Measurements from ENCODE around the gene PRKAG2. TPM values are rescaled to one million over a fixed set of nuclear protein-coding genes. Genes with fewer than 3 reads are reported as not detected.

PRKAG2 gene
- total and polyA plus RNA-seq, 8 donors: 19.9 to 302 (median 60.9) TPM

DNA sequence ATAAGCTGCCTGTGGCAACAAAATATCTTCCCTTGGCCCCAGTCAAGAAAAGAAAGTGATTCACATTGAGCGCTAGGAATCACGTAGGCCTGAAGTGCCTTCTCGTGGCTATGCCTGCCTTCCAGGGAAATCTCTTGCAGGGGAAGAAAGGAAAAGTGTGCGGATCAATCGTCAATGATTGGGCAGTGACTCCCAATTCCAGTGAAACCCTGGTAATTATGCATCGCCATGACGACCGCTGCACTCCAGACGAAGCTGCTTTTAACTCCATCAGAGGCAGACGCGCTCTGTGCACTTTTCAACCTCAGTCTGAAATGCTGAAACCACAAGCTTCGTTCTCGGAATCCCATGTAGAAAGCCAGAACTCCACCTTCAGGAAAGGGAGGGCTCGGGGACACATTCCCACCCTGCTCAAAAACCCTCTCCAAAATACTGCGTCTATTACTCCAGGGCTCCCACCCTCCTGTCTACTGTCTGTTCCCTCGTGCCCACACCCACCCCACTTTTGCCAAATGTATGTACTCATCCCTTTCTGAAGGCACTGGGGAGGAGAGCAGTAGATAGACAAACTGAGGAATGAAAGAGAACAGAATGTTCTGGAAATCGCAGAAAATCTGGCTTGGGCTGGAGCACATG is 24.2 kb upstream of the PRKAG2 start:
- DNase-seq: peak in 1 of 2 donors; percentile 63
- Histone ChIP-seq H3K27ac (no peak overlapping the region), H3K4me3 (no peak overlapping the region), H3K27me3 (peaks cover 0 to 15% (median 0%) of the 10 kb centered on the region in 3 donors), H3K36me3 (no peaks in the 10 kb centered on the region), H3K9me3 (no peaks in the 10 kb centered on the region), H3K4me1 (peaks cover 0 to 16% (median 8%) of the 10 kb centered on the region in 4 donors)
- intact Hi-C loops (cut with DNase I; ENCODE audit: low total_unique reads): no loop called here
- WGBS, 5 donors: 80 to 88% (median 84%) methylated on average over 17 of the region's 17 CpGs
- TF ChIP-seq POLR2AphosphoS5 (IDR thresholded peaks at IDR 0.05) (no peak), POLR2A (IDR thresholded peaks at IDR 0.05) (no peak), EP300 (IDR thresholded peaks at IDR 0.05) (no peak)

- H3K4me1 ChIP-seq: peaks cover 0 to 20% (median 8%) of the 10 kb centered on the region in 4 donors
- intact Hi-C loops (cut with DNase I; ENCODE audit: low total_unique reads): no loop called here
- H3K4me3 ChIP-seq: no peak overlapping the region
- H3K27me3 ChIP-seq: peaks cover 0 to 15% (median 0%) of the 10 kb centered on the region in 3 donors
- no peak for DNase-seq
- H3K27ac ChIP-seq: no peak overlapping the region
- H3K9me3 ChIP-seq: no peaks in the 10 kb centered on the region
- no peak for TF ChIP-seq POLR2AphosphoS5 (IDR thresholded peaks at IDR 0.05)
- no peak for TF ChIP-seq POLR2A (IDR thresholded peaks at IDR 0.05)
- TF ChIP-seq, protein P1, sequence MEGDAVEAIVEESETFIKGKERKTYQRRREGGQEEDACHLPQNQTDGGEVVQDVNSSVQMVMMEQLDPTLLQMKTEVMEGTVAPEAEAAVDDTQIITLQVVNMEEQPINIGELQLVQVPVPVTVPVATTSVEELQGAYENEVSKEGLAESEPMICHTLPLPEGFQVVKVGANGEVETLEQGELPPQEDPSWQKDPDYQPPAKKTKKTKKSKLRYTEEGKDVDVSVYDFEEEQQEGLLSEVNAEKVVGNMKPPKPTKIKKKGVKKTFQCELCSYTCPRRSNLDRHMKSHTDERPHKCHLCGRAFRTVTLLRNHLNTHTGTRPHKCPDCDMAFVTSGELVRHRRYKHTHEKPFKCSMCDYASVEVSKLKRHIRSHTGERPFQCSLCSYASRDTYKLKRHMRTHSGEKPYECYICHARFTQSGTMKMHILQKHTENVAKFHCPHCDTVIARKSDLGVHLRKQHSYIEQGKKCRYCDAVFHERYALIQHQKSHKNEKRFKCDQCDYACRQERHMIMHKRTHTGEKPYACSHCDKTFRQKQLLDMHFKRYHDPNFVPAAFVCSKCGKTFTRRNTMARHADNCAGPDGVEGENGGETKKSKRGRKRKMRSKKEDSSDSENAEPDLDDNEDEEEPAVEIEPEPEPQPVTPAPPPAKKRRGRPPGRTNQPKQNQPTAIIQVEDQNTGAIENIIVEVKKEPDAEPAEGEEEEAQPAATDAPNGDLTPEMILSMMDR (IDR thresholded peaks at IDR 0.05): no peak
- WGBS, 5 donors: 66 to 85% (median 77%) methylated on average over 5 of the region's 5 CpGs
- no peaks in the 10 kb centered on the region for H3K36me3 ChIP-seq
These were observed 23.7 kb upstream of the PRKAG2 start for GRCh38 chr7:151900591-151900985.

DNA sequence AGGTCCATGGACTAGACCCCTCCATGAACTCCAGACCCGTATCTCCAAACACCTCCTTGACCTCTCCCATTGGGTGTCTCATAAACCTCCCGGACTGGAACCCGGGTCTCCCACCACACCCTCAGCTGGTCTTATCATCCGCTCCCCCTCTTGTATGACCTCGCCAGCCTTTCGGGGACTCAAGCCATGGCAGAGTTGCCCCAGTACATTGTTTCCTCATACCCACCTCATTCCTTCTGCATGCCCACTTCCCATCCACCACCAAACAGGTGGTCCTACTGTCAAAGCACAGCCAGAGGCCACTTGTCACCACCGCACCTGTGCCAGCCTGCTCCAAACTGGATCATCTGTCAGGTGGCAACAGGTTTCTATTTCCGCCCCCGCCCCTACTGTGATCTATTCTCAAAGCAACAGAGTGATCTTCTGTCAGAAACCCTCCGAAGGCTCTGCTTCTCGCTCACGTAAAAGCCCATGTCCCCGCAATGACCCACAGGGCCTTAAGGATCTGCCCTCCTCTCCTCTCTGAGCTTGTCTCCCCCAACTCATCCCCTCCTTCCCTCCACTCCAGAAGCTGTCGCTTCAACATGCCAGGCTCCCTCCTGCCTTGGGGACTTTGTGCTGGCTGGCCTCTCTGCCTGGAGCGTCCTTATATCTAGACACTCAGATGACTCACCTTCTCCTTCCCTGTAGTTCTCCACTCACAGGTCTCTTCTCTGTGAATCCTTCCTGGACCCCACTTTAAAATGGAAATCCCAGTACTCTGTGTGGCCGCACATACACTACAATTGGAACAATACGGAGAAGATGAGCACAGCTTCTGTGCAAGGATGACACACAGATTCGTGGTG is 22.8 kb upstream of the PRKAG2 start:
- TF ChIP-seq POLR2A (IDR thresholded peaks at IDR 0.05) (no peak), EP300 (IDR thresholded peaks at IDR 0.05) (no peak)
- no peak overlapping the region for H3K27ac ChIP-seq
- peaks cover 0 to 15% (median 0%) of the 10 kb centered on the region in 3 donors for H3K27me3 ChIP-seq
- DNase-seq: no peak
- peaks cover 0 to 20% (median 10%) of the 10 kb centered on the region in 4 donors for H3K4me1 ChIP-seq
- no peak overlapping the region for H3K4me3 ChIP-seq
- no peaks in the 10 kb centered on the region for H3K9me3 ChIP-seq
- no peaks in the 10 kb centered on the region for H3K36me3 ChIP-seq
- intact Hi-C loops (cut with DNase I; ENCODE audit: low total_unique reads): no loop called here
- WGBS, 5 donors: 91 to 92% (median 91%) methylated on average over 18 of the region's 18 CpGs

DNA sequence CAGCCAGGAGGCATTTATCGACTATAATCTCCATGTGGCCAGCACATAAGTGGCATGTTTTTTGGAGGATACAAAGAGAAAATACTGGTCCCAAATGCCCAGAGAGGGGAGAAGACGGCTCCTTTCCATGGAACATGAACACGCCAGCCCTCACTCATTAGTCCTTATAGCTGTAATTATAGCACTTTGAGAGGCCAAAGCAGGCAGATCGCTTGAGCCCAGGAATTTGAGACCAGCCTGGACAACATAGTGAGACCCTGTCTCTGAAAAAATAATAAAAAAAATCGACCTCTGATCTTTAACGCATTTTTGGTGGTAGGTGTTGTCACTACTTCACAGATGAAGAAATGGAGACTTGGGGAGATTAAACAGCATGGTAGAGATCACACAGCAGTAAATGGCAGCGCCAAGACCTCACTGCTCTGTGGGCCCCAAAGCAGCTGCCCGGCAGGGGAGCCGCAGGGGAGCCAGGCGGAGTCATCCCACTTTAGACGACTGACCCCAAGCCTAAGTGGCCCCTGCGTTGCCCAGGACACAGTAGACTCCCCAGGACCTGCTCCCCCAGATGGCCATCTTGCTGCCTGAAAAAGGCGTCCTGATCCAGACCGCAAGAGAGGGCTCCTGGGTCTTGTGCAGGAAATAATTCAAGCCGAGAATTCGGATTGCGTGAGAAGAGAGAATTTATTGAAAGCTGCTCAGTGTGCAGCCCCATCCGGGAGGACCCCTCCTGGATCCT is 21.2 kb upstream of the PRKAG2 start:
- Histone ChIP-seq H3K36me3 (no peaks in the 10 kb centered on the region), H3K27ac (no peak overlapping the region), H3K27me3 (peaks cover 0 to 15% (median 0%) of the 10 kb centered on the region in 3 donors), H3K4me3 (no peak overlapping the region), H3K9me3 (no peaks in the 10 kb centered on the region), H3K4me1 (peaks cover 0 to 20% (median 10%) of the 10 kb centered on the region in 4 donors)
- no peak for DNase-seq
- intact Hi-C loops (cut with DNase I; ENCODE audit: low total_unique reads): no loop called here
- 85 to 90% (median 88%) methylated on average over 18 of the region's 18 CpGs for WGBS, 5 donors
- no peak for TF ChIP-seq POLR2AphosphoS5 (IDR thresholded peaks at IDR 0.05)

GRCh38 chr7:151897161-151897731 is 20.3 kb upstream of the PRKAG2 start:
- H3K9me3 ChIP-seq: no peaks in the 10 kb centered on the region
- no peak for TF ChIP-seq EP300 (IDR thresholded peaks at IDR 0.05)
- TF ChIP-seq, protein P1 (IDR thresholded peaks at IDR 0.05): no peak
- no peak for TF ChIP-seq POLR2AphosphoS5 (IDR thresholded peaks at IDR 0.05)
- TF ChIP-seq POLR2A (IDR thresholded peaks at IDR 0.05): no peak
- no peaks in the 10 kb centered on the region for H3K36me3 ChIP-seq
- no peak overlapping the region for H3K27ac ChIP-seq
- peaks cover 0 to 20% (median 10%) of the 10 kb centered on the region in 4 donors for H3K4me1 ChIP-seq
- DNase-seq: peak; percentile 43 to 55
- peaks cover 0 to 15% (median 0%) of the 10 kb centered on the region in 3 donors for H3K27me3 ChIP-seq
- intact Hi-C loops (cut with DNase I; ENCODE audit: low total_unique reads): no loop called here
- H3K4me3 ChIP-seq: peak overlapping the region in 2 of 4 donors; percentile 6 to 26
- WGBS, 5 donors: 22 to 37% (median 29%) methylated on average over 15 to 16 of the region's 16 CpGs
